Measurements from ENCODE around the gene OMP.
A peak's percentile ranks its signal among the peaks of the same experiment; 100 is the strongest.

Gene OMP

DNA sequence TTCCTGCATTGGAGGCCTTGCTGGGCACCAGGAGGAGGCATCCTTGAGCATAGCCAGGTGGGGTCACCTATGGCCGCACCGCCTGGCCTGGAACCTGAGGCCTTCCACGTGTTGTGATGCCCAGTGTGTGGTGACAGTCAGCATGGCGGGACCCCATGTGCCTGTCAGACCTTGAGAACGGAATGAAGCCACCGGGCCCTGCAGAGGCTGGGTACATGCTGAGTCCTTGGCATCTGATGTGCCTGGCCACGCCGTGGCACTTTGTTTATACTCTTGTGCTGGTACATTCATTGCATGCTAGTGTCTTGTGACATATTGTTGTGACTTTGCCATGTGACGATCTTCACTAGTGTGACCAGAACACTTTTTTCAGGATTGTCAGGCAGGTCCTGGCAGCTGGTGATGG, 16.9 kb downstream of the OMP start:
- H3K4me3 Mint-ChIP-seq = no peak overlapping the region
- no peaks in the 10 kb centered on the region for H3K36me3 Mint-ChIP-seq
- no peaks in the 10 kb centered on the region for H3K4me1 Mint-ChIP-seq
- no peaks in the 10 kb centered on the region for H3K9me3 Mint-ChIP-seq
- no peak overlapping the region for H3K27ac Mint-ChIP-seq
- H3K27me3 Mint-ChIP-seq = peaks cover 21% of the 10 kb centered on the region
- no peak for ATAC-seq

DNA sequence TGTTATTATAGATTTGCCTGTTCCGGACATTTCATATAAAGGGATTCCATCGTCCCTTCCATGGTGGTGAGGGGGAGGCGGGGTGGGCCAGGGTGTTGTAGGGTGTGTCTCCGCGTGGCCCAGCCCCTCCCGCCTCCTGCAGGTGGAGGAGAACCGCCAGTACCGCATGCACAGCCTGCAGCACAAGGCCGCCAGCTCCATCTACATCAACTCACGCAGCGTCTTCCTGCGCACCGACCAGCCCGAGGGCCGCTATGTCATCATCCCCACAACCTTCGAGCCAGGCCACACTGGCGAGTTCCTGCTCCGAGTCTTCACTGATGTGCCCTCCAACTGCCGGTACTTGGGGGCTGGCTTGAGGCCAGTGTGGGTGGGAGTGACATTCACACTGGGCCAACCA, 17.9 kb downstream of the OMP start:
- H3K4me1 Mint-ChIP-seq = no peaks in the 10 kb centered on the region
- H3K27me3 Mint-ChIP-seq = peaks cover 27% of the 10 kb centered on the region
- no peak overlapping the region for H3K4me3 Mint-ChIP-seq
- H3K36me3 Mint-ChIP-seq = no peaks in the 10 kb centered on the region
- H3K27ac Mint-ChIP-seq = no peak overlapping the region
- H3K9me3 Mint-ChIP-seq = no peaks in the 10 kb centered on the region
- no peak for ATAC-seq

DNA sequence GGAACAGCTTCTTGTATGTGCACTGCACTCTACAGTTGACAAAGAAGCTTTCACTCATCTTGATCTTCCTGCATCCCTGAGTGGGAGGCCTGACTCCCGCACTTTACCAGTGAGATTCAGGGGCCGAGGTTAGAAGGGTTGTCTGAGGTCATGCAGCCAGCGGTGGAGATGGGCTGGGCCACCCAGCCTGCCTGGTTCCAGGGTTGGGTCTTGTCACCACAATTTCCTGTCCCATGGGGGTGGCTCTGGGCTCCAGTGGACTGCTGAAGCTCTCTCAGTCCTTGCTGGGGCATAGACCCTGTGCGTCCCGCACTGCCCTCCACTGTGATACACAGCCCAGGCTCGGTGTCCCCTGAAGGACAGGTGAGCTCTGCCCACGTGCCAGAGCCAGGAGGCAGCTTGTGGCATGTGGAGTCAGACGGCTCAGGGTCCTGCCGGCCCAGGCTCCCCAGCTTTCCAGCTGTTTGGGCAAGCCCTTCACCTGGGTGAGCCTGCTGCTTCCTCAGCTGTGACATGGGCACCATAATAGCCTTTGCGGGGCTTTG, 18.5 kb downstream of the OMP start:
- peaks cover 1% of the 10 kb centered on the region for H3K4me1 Mint-ChIP-seq
- no peaks in the 10 kb centered on the region for H3K36me3 Mint-ChIP-seq
- H3K9me3 Mint-ChIP-seq = no peaks in the 10 kb centered on the region
- no peak for ATAC-seq
- peaks cover 31% of the 10 kb centered on the region for H3K27me3 Mint-ChIP-seq
- no peak overlapping the region for H3K27ac Mint-ChIP-seq
- no peak overlapping the region for H3K4me3 Mint-ChIP-seq

DNA sequence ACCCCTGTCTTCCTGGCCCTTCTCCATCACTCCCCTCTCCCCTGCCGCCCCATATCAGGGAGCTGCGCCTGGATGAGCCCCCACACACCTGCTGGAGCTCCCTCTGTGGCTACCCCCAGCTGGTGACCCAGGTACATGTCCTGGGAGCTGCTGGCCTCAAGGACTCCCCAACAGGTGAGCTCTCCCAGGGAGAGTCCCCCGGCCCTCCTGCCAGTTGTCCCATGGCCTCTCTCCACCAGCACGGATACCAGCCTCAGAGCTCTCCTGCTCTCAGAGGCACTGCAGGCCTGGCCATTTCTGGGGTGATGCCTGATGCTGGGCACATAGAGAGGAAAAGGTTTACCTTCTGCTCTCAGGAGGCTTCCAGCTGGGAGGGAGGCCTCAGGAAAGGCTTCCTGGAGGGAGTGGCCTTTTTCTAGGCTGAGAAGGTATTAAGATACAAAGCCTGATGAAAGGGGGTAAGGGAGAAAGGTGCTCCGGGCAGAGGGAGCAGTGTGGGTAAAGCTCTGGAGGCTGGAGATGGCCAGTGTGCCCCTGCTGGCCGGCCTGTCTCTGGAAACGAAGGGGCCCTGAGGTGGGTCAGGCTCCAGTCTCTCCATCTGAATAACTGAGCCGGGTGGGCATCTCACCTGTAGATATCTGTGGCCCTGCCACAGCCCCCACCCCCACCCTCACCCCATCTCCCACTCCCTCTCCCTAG, 19.4 kb downstream of the OMP start:
- Mint-ChIP-seq H3K9me3 (no peaks in the 10 kb centered on the region), H3K4me3 (no peak overlapping the region), H3K27ac (no peak overlapping the region), H3K4me1 (peaks cover 10% of the 10 kb centered on the region), H3K27me3 (peaks cover 40% of the 10 kb centered on the region), H3K36me3 (no peaks in the 10 kb centered on the region)
- ATAC-seq = no peak

DNA sequence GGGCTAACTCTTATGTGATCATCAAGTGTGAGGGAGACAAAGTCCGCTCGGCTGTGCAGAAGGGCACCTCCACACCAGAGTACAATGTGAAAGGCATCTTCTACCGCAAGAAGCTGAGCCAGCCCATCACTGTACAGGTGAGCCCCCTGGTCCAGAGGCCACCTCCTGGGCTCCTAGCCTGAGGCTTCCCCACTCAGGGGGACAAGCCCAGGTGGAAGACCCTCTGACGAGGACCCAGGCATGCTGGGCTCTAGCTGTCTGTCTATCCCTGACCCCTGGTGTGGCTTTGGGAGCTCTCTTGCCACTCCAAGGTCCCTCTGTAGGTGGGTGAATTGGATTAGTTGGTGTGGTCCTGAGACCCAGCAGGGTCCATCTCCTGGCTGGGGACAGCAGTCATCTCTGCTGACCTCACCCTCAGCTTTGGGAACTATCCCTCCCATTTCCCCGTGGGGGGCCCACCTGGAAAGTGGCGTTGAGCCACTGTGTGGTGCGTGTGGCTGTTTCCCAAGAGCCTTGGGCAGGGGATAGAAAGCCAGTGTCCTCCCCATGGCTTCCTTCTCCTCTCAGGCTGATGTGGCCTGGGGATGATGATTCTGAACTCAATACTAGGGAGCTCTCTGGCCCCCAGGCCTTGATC, 20.1 kb downstream of the OMP start:
- Mint-ChIP-seq H3K9me3 (no peaks in the 10 kb centered on the region), H3K27me3 (peaks cover 46% of the 10 kb centered on the region), H3K4me3 (no peak overlapping the region), H3K36me3 (no peaks in the 10 kb centered on the region), H3K27ac (no peak overlapping the region), H3K4me1 (peaks cover 16% of the 10 kb centered on the region)
- no peak for ATAC-seq

DNA sequence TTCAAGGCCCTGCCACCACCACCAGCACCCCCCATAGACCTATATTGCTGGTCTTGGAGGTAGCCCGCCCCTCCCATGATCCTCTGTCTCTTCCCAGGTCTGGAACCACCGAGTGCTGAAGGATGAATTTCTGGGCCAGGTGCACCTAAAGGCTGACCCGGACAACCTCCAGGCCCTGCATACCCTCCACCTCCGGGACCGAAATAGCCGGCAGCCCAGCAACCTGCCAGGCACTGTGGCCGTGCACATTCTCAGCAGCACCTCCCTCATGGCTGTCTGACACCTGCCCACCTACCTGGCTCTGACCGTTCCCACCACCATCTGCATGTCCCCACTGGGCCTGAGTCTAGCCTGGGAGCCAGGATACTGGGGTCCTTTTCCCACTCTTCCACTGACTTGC, 21.0 kb downstream of the OMP start:
- H3K4me3 Mint-ChIP-seq = no peak overlapping the region
- H3K9me3 Mint-ChIP-seq = no peaks in the 10 kb centered on the region
- H3K36me3 Mint-ChIP-seq = no peaks in the 10 kb centered on the region
- H3K4me1 Mint-ChIP-seq = peaks cover 24% of the 10 kb centered on the region
- H3K27me3 Mint-ChIP-seq = peaks cover 54% of the 10 kb centered on the region
- H3K27ac Mint-ChIP-seq = no peak overlapping the region
- ATAC-seq = no peak

DNA sequence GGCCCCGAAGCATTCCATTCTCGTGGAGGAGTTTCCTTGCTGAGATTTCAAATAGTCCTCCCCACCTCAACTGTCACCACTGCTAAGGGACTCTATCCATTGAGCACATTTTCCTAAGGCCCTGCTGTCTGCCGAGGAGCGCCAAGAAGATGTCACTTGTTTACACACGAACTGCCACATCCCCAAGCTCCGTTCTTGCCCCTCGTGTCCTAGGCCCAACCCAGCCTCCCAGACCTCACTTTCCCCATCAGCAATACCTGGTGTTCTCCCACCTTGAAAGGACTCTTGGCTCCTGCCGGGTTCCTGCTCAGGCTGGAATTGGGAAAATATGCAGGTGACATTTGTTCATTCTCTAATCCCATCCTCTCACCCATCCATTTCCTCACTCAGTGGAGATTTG, 21.4 kb downstream of the OMP start:
- no peak for ATAC-seq
- H3K27ac Mint-ChIP-seq = no peak overlapping the region
- peaks cover 24% of the 10 kb centered on the region for H3K4me1 Mint-ChIP-seq
- H3K27me3 Mint-ChIP-seq = peaks cover 54% of the 10 kb centered on the region
- no peaks in the 10 kb centered on the region for H3K36me3 Mint-ChIP-seq
- H3K9me3 Mint-ChIP-seq = no peaks in the 10 kb centered on the region
- H3K4me3 Mint-ChIP-seq = no peak overlapping the region

DNA sequence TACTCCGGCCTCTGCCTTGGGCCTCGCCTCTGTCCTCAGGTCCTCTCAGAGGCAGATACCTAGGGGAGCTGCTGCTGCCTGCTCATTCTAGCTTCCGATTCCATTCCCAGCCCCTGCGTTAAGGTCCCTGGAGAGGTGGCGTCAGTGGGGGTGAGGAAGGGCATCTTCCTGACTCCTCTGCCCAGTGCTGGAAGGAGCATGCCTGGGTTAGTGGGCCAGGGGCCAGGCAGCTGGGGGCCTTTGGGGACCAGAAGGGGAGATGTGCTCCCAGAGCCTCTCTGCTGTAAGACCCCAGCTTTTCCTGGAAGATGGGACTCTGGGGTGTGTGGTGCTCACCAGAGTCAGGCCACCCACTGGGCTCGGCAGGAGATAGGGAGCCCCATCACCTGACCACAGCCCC, 21.8 kb downstream of the OMP start:
- Mint-ChIP-seq H3K36me3 (no peaks in the 10 kb centered on the region), H3K9me3 (no peaks in the 10 kb centered on the region), H3K4me1 (peaks cover 24% of the 10 kb centered on the region), H3K27me3 (peaks cover 54% of the 10 kb centered on the region), H3K27ac (no peak overlapping the region), H3K4me3 (no peak overlapping the region)
- ATAC-seq = no peak

DNA sequence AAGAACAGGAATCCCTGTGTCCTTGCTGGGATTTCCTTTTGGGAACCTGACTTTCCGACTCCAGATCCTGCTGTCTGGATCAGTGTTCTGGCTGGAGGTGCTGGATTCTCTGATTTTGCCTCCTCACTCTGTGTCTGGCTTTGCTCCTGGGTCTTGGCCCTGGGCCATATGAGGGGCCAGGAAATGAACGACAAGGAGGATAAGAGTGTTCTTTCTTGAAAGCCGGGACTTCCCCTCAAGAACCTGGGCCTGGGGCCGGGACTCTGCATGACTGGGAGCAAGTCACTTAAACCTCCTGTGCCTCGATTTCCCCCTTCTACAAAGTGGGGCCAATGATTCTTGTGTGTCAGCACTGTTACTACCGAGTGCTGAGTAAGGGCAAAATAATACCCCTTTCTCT, 22.6 kb downstream of the OMP start:
- no peak for ATAC-seq
- Mint-ChIP-seq H3K27ac (no peak overlapping the region), H3K27me3 (peaks cover 54% of the 10 kb centered on the region), H3K9me3 (no peaks in the 10 kb centered on the region), H3K4me1 (peaks cover 24% of the 10 kb centered on the region), H3K36me3 (no peaks in the 10 kb centered on the region), H3K4me3 (no peak overlapping the region)

DNA sequence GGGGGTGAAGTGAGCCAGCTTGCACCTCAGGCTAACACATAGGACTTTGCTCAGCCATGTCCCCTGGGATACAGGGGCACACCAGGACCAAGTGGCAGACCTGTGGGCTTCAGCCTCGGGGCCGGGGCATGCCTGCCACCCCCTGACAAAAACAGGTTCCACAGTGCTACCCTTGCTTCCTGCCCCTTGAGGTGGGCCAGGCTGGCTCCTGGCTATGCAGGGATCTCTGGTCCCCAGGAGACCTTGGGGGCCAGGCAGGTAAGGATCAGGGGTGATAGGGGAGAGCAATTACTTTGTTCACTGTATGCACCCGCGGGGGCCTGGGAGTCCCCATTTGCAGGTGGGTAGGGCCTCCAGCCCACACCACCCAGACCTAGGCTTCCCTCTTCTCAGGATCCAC, 23.1 kb downstream of the OMP start:
- H3K27ac Mint-ChIP-seq = no peak overlapping the region
- no peaks in the 10 kb centered on the region for H3K36me3 Mint-ChIP-seq
- H3K4me1 Mint-ChIP-seq = peaks cover 24% of the 10 kb centered on the region
- H3K9me3 Mint-ChIP-seq = no peaks in the 10 kb centered on the region
- H3K4me3 Mint-ChIP-seq = no peak overlapping the region
- peaks cover 54% of the 10 kb centered on the region for H3K27me3 Mint-ChIP-seq
- ATAC-seq = no peak

DNA sequence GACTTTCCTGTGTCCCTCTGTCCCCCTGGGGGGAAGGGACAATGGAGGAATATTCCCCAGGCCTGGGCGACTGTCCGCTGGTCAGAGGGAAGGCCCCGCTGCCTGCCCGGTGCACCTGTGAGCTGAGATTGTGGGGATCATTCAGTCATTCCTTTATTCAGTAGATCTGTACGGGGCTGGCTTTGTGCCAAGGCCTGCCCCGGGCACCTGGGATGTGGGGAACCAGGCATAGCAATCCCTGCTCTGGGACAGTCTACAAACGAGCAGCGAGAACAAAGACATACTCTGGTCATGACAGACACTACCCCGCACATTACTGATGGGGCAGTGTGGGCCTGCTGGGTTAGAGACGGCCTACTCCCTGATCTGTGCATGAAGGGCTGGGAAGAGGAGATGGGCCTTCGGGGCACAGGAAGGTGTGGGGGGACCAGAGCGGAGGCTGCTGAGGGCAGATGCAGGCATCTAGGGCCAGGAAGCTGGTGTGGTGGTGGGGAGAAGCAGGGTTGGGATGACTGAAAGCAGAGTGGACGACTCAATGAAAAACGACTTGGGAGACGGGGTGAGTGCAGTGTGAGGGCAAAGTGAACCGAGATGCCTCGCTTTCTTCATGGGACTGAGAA, 23.6 kb downstream of the OMP start:
- peak overlapping the region; percentile 29 for H3K27ac Mint-ChIP-seq
- H3K9me3 Mint-ChIP-seq = no peaks in the 10 kb centered on the region
- H3K36me3 Mint-ChIP-seq = no peaks in the 10 kb centered on the region
- H3K4me3 Mint-ChIP-seq = peak overlapping the region; percentile 51
- H3K27me3 Mint-ChIP-seq = peaks cover 54% of the 10 kb centered on the region
- H3K4me1 Mint-ChIP-seq = peaks cover 24% of the 10 kb centered on the region
- ATAC-seq = no peak

DNA sequence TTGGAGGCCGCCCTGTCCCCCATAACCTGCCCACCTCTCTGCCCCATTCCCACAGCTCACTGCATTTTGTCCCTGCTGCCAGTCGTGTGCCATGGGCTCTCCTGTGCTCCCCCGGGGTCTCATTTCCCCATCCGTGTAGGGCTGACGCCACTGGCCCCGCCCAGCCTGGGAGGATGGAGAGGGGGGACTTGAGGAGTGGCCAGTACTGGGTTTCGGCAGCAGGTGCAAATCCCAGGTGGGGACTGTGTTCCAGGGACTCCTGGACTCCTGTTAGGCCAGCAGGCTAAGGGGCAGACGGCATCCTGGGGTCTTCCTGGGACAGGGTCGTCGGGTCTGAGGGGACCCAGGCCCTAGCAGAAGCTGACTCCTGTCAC, 24.2 kb downstream of the OMP start:
- no peaks in the 10 kb centered on the region for H3K9me3 Mint-ChIP-seq
- H3K36me3 Mint-ChIP-seq = no peaks in the 10 kb centered on the region
- H3K4me1 Mint-ChIP-seq = peaks cover 24% of the 10 kb centered on the region
- no peak for ATAC-seq
- peak overlapping the region; percentile 78 for H3K4me3 Mint-ChIP-seq
- H3K27ac Mint-ChIP-seq = peak overlapping the region; percentile 49
- H3K27me3 Mint-ChIP-seq = peaks cover 54% of the 10 kb centered on the region

DNA sequence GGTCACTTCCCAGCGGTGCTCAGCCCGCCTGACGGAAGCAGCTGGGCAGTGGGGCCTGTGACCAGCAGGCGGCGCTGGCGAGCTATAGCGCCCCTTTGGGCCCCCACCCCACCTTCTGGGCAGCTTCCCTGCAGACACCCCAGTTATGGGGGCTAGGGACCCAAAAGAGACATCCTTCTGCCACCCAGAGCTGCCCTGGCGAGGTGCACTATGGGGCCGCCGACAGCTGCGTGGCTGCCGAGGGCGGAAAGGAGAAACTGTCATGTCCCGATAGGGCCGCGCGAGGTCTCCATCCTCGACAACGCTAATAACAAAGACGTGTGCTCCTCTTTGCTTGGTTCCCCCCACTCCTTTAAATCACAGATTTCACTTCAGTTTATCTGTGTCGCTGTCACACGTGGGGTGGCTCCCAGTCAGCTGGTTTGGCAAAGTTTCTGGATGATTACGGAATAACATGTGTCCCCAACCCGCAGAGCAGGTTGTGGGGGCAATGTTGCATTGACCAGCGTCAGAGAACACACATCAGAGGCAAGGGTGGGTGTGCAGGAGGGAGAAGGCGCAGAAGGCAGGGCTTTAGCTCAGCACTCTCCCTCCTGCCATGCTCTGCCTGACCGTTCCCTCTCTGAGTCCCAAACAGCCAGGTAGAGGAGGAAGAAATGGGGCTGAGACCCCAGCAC, 24.7 kb downstream of the OMP start:
- peak overlapping the region; percentile 49 for H3K27ac Mint-ChIP-seq
- peak; percentile 57 for ATAC-seq
- peak overlapping the region; percentile 78 for H3K4me3 Mint-ChIP-seq
- H3K36me3 Mint-ChIP-seq = no peaks in the 10 kb centered on the region
- H3K4me1 Mint-ChIP-seq = peaks cover 24% of the 10 kb centered on the region
- H3K9me3 Mint-ChIP-seq = no peaks in the 10 kb centered on the region
- peaks cover 54% of the 10 kb centered on the region for H3K27me3 Mint-ChIP-seq

DNA sequence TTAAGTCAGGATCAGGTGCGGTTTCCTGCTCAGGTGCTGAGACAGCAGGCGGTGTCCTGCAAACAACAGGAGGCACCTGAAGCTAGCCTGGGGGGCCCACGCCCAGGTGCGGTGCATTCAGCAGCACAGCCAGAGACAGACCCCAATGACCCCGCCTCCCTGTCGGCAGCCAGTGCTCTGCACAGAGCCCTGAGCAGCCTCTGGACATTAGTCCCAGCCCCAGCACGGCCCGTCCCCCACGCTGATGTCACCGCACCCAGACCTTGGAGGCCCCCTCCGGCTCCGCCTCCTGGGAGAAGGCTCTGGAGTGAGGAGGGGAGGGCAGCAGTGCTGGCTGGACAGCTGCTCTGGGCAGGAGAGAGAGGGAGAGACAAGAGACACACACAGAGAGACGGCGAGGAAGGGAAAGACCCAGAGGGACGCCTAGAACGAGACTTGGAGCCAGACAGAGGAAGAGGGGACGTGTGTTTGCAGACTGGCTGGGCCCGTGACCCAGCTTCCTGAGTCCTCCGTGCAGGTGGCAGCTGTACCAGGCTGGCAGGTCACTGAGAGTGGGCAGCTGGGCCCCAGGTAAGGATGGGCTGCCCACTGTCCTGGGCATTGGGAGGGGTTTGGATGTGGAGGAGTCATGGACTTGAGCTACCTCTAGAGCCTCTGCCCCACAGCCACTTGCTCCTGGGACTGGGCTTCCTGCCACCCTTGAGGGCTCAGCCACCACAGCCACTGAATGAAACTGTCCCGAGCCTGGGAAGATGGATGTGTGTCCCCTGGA, 25.5 kb downstream of the OMP start, which contains the start of gene MYO7A:
TSS of gene MYO7A (plus strand) at position 327 of the 772 bp plus-strand sequence. CDS start 2,389 bp downstream, outside the sequence.
- Mint-ChIP-seq H3K9me3 (no peaks in the 10 kb centered on the region), H3K36me3 (no peaks in the 10 kb centered on the region), H3K27me3 (peaks cover 47% of the 10 kb centered on the region), H3K4me1 (peaks cover 24% of the 10 kb centered on the region), H3K4me3 (peak within 1 kb of the TSS; percentile 78), H3K27ac (peak within 1 kb of the TSS; percentile 49)
- no peak for ATAC-seq

Measured in stimulated activated memory B cell treated with anti-CD40 and anti-IgM and Interleukin-4, amounts not matched to agents 10 μg/mL and 1 μg/mL and 100 μg/mL, for 72 hours (primary cell).